HepG2 (cell line): ENCODE measurements around the gene RAB29. TPM values are rescaled to one million over a fixed set of nuclear protein-coding genes. Genes with fewer than 3 reads are reported as not detected.

ENCODE experiments used
- RERE ChIP-seq: IDR thresholded peaks from 2 replicates; pipeline ENCODE4 v1.6.1; 2016; ENCODE audit warnings: low read depth, missing genetic modification reagents, missing compliant biosample characterization
- polyA plus RNA-seq, 8 experiments: library from polyadenylated mRNA; depleted of rRNA in 3 of 8; stranded (reverse) in 7 of 8; unstranded in 1 of 8; fragments of >200 nt; fragmentation: Illumina TruSeq in 4 of 8; extraction: Trizol in 4 of 8; gene quantifications; 2 replicates each; pipeline versions ENCODE4 v1.2.1 to v1.2.3, GENCODE V29; 2011 to 2016; ENCODE audit warnings: low read depth in 4 of 8, missing spikeins in 1 of 8, mixed read lengths in 1 of 8; ENCODE audit not compliant: insufficient read depth in 1 of 8
- small RNA-seq, 3 experiments: library from RNA; depleted of rRNA; stranded (forward); fragments of <200 nt; gene quantifications; one replicate each; pipeline ENCODE3, GENCODE V24; 2012; ENCODE audit warnings: low read depth in 2 of 3, low replicate concordance in 1 of 3; ENCODE audit not compliant: insufficient read length in 3 of 3, insufficient read depth in 2 of 3
- total RNA-seq, 5 experiments: library from RNA; depleted of rRNA; stranded (reverse); fragments of >200 nt; fragmentation: Illumina TruSeq; extraction: Trizol; gene quantifications; 2 replicates each; pipeline ENCODE4 v1.2.3, GENCODE V29; 2016; ENCODE audit warnings: low read depth in 1 of 5

Gene RAB29
- total and polyA plus RNA-seq, 2 of the 13 experiments (the other 11 are each of a cell fraction or from before 2014, with no cell fraction given), result 8.7 to 10.1 TPM

GRCh38 chr1:205719015-205719414, 56.3 kb downstream of the RAB29 start (continued):
- no peak for TF ChIP-seq RERE (CRISPR knock-in tag)

Small RNA genes lying within 50 kb of the gene (small RNA-seq; reads per million reads assigned to genes)
- 0 reads per million in 3 experiments for gene RF00139

Other genes starting within 250 kb of the RAB29 start
- gene ELK4, start 143.5 kb downstream of the RAB29 start, total RNA-seq (2016; rRNA removed; fragmentation: Illumina TruSeq; extraction: Trizol), result 13.1 and 15.0 TPM in 2 replicates
- gene ELK4, start 143.5 kb downstream of the RAB29 start, polyA plus RNA-seq (2011; rRNA removed), result 6.8 and 8.3 TPM in 2 replicates
- 1.9 and 3.4 TPM in 2 replicates for gene SLC45A3, start 95.0 kb downstream of the RAB29 start, total RNA-seq (2016; rRNA removed; fragmentation: Illumina TruSeq; extraction: Trizol)
- gene SLC45A3, start 95.0 kb downstream of the RAB29 start, polyA plus RNA-seq (2011; rRNA removed), result 4.1 and 7.3 TPM in 2 replicates
- gene NUCKS1, start 25.3 kb downstream of the RAB29 start, total RNA-seq (2016; rRNA removed; fragmentation: Illumina TruSeq; extraction: Trizol), result 117 and 194 TPM in 2 replicates
- gene NUCKS1, start 25.3 kb downstream of the RAB29 start, polyA plus RNA-seq (2011; rRNA removed), result 25.1 and 35.5 TPM in 2 replicates
- 1.3 and 2.2 TPM in 2 replicates for gene SLC41A1, start 37.7 kb upstream of the RAB29 start, total RNA-seq (2016; rRNA removed; fragmentation: Illumina TruSeq; extraction: Trizol)
- 4.2 and 4.6 TPM in 2 replicates for gene SLC41A1, start 37.7 kb upstream of the RAB29 start, polyA plus RNA-seq (2011; rRNA removed)
- not detected in 2 replicates for gene PM20D1, start 74.7 kb upstream of the RAB29 start, total RNA-seq (2016; rRNA removed; fragmentation: Illumina TruSeq; extraction: Trizol)
- gene PM20D1, start 74.7 kb upstream of the RAB29 start, polyA plus RNA-seq (2011; rRNA removed), result not detected in 2 replicates
- gene SLC26A9, start 168.0 kb upstream of the RAB29 start, total RNA-seq (2016; rRNA removed; fragmentation: Illumina TruSeq; extraction: Trizol), result 0.04 and 0.15 TPM in 2 replicates
- gene SLC26A9, start 168.0 kb upstream of the RAB29 start, polyA plus RNA-seq (2011; rRNA removed), result 0.03 and 0.11 TPM in 2 replicates
- 0.34 and 0.46 TPM in 2 replicates for gene RAB7B, start 227.9 kb upstream of the RAB29 start, total RNA-seq (2016; rRNA removed; fragmentation: Illumina TruSeq; extraction: Trizol)
- gene RAB7B, start 227.9 kb upstream of the RAB29 start, polyA plus RNA-seq (2011; rRNA removed), result 0.05 and 0.39 TPM in 2 replicates
- 0.69 and 0.95 TPM in 2 replicates for gene CTSE, start 248.4 kb upstream of the RAB29 start, total RNA-seq (2016; rRNA removed; fragmentation: Illumina TruSeq; extraction: Trizol)
- 0.37 and 0.50 TPM in 2 replicates for gene CTSE, start 248.4 kb upstream of the RAB29 start, polyA plus RNA-seq (2011; rRNA removed)